ENCODE data around the gene DAAM1. TPM values are rescaled to one million over a fixed set of nuclear protein-coding genes. Genes with fewer than 3 reads are reported as not detected.

DAAM1 gene
- total RNA-seq, 1 experiment from 2014 or later, result 13.3 TPM

DNA sequence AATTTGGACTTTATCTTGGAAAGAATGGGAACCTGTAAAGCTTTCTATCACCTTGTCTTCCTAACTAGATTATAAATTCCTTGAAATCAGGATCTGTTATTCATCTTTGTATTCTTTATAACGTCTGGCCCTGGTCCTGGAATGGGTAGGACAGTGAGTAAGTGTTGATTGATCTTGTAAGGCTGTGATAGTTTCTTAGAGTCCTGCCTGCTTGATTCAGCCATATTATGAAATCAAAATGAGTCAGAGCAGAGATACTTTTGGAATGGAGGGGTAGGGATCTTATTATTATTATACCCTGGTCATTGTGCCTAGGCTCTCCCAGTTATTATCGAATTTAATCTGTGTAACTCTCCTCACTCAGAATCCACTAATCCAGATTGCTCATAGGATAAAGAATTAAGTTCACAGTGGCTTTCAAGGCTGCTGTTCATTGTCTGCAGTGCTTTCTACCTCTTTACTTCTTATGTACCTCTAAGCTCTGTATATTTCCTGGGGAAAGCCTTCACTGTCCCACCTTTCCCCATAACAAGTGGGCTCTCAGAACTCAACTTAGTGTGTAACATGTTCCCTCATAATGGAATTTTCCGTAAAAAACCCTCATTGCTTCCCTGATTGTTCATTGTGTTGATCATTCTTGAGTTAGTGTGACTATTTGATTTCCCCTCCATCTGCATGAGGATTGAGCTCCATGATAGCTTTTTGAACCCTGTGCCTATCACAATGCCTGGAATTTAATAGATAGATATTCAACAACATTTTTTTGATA lies 93.3 kb downstream of the DAAM1 start:
- ChIA-PET CTCF (no interaction called here), POLR2A (no interaction called here)
- Histone ChIP-seq H3K4me1 (ENCODE audit: control insufficient read depth, insufficient read depth, low read length) (peaks cover 8% of the 10 kb centered on the region; the same call in 1 of the 2 replicates), H3K27ac (ENCODE audit: low read length) (peak overlapping the region; percentile 48; the same call in 1 of the 2 replicates), H3K9me3 (ENCODE audit: control insufficient read depth, insufficient read depth, low read depth, low read length) (peaks cover 7% of the 10 kb centered on the region; the same call in 1 of the 2 replicates), H3K4me3 (ENCODE audit: low read depth in 2 of 2, low read length in 2 of 2) (no peak overlapping the region), H3K36me3 (ENCODE audit: control insufficient read depth, insufficient read depth, low read length) (no peaks in the 10 kb centered on the region), H3K27me3 (ENCODE audit: control insufficient read depth, insufficient read depth, low read length) (no peaks in the 10 kb centered on the region)
- in situ Hi-C loops (cut with HindIII; ENCODE audit: low pct_unique_long_range_greater_than_20kb, low sequenced_read_pairs) (no loop called here), intact Hi-C loops (cut with micrococcal nuclease; ENCODE audit: unreplicated experiment) (no loop called here)
- DNase-seq (ENCODE audit: low read depth, low spot score), result no peak
- ATAC-seq, result no peak
- BruUV-seq (replicated peaks), result no TSS peak
- TF ChIP-seq, protein P1, sequence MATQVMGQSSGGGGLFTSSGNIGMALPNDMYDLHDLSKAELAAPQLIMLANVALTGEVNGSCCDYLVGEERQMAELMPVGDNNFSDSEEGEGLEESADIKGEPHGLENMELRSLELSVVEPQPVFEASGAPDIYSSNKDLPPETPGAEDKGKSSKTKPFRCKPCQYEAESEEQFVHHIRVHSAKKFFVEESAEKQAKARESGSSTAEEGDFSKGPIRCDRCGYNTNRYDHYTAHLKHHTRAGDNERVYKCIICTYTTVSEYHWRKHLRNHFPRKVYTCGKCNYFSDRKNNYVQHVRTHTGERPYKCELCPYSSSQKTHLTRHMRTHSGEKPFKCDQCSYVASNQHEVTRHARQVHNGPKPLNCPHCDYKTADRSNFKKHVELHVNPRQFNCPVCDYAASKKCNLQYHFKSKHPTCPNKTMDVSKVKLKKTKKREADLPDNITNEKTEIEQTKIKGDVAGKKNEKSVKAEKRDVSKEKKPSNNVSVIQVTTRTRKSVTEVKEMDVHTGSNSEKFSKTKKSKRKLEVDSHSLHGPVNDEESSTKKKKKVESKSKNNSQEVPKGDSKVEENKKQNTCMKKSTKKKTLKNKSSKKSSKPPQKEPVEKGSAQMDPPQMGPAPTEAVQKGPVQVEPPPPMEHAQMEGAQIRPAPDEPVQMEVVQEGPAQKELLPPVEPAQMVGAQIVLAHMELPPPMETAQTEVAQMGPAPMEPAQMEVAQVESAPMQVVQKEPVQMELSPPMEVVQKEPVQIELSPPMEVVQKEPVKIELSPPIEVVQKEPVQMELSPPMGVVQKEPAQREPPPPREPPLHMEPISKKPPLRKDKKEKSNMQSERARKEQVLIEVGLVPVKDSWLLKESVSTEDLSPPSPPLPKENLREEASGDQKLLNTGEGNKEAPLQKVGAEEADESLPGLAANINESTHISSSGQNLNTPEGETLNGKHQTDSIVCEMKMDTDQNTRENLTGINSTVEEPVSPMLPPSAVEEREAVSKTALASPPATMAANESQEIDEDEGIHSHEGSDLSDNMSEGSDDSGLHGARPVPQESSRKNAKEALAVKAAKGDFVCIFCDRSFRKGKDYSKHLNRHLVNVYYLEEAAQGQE (IDR thresholded peaks at IDR 0.05; ENCODE audit: insufficient read depth in 1 of 2, low read depth in 2 of 2, low read length in 1 of 2), result no peak
- no peak for TF ChIP-seq POLR2AphosphoS5 (IDR thresholded peaks at IDR 0.05; ENCODE audit: low read depth, low read length)
- TF ChIP-seq, protein P2, sequence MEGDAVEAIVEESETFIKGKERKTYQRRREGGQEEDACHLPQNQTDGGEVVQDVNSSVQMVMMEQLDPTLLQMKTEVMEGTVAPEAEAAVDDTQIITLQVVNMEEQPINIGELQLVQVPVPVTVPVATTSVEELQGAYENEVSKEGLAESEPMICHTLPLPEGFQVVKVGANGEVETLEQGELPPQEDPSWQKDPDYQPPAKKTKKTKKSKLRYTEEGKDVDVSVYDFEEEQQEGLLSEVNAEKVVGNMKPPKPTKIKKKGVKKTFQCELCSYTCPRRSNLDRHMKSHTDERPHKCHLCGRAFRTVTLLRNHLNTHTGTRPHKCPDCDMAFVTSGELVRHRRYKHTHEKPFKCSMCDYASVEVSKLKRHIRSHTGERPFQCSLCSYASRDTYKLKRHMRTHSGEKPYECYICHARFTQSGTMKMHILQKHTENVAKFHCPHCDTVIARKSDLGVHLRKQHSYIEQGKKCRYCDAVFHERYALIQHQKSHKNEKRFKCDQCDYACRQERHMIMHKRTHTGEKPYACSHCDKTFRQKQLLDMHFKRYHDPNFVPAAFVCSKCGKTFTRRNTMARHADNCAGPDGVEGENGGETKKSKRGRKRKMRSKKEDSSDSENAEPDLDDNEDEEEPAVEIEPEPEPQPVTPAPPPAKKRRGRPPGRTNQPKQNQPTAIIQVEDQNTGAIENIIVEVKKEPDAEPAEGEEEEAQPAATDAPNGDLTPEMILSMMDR (IDR thresholded peaks at IDR 0.05), result no peak
- no peak for TF ChIP-seq TCF7L2 (IDR thresholded peaks at IDR 0.05; ENCODE audit: low read depth, low read length)
- no peak for TF ChIP-seq SIN3A (IDR thresholded peaks at IDR 0.05; ENCODE audit: borderline replicate concordance, insufficient read depth, low read depth, low read length)

DNA sequence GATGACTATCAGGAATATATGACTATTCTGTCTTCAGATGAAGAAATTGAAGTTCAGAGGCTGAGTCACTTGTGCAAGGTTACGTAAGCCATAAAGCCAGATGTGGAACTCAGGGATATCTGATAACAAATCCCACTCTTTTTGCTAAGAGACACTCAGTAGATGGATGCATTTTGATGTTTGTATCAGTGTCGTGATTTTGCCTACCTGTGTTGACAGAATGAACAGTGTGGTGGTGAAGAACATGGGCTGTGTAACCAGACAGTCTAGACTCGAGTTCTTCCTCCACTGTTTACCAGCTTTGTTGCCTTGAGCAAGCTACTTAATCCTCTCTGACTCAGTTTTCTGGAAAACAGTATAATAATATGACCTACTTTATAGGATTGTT lies 93.9 kb downstream of the DAAM1 start:
- Histone ChIP-seq H3K27ac (ENCODE audit: low read length) (no peak overlapping the region), H3K4me1 (ENCODE audit: control insufficient read depth, insufficient read depth, low read length) (peaks cover 8% of the 10 kb centered on the region; the same call in 1 of the 2 replicates), H3K4me3 (ENCODE audit: low read depth in 2 of 2, low read length in 2 of 2) (no peak overlapping the region), H3K27me3 (ENCODE audit: control insufficient read depth, insufficient read depth, low read length) (no peaks in the 10 kb centered on the region), H3K9me3 (ENCODE audit: control insufficient read depth, insufficient read depth, low read depth, low read length) (peaks cover 7% of the 10 kb centered on the region; the same call in 1 of the 2 replicates), H3K36me3 (ENCODE audit: control insufficient read depth, insufficient read depth, low read length) (no peaks in the 10 kb centered on the region)
- ATAC-seq (no peak), DNase-seq (ENCODE audit: low read depth, low spot score) (no peak)
- CTCF ChIA-PET, result no interaction called here
- POLR2A ChIA-PET, result no interaction called here
- in situ Hi-C loops (cut with HindIII; ENCODE audit: low pct_unique_long_range_greater_than_20kb, low sequenced_read_pairs) (no loop called here), intact Hi-C loops (cut with micrococcal nuclease; ENCODE audit: unreplicated experiment) (no loop called here)
- BruUV-seq (replicated peaks), result no TSS peak
- TF ChIP-seq, protein P2 (IDR thresholded peaks at IDR 0.05), result no peak
- TF ChIP-seq SIN3A (IDR thresholded peaks at IDR 0.05; ENCODE audit: borderline replicate concordance, insufficient read depth, low read depth, low read length), result no peak
- TF ChIP-seq, protein P1 (IDR thresholded peaks at IDR 0.05; ENCODE audit: insufficient read depth in 1 of 2, low read depth in 2 of 2, low read length in 1 of 2), result no peak
- TF ChIP-seq TCF7L2 (IDR thresholded peaks at IDR 0.05; ENCODE audit: low read depth, low read length), result no peak
- no peak for TF ChIP-seq POLR2AphosphoS5 (IDR thresholded peaks at IDR 0.05; ENCODE audit: low read depth, low read length)

Data from Panc1 (cell line).